Neural cell (in vitro differentiated cells): ENCODE data around the gene REPS1.

Experiments used
- EP300 ChIP-seq: fragments of 450-650 bp; conservative IDR thresholded peaks from 2 replicates; pipeline ENCODE4 v1.6.1; 2014; ENCODE audit warnings: antibody characterized with exemption, mild to moderate bottlenecking, moderate library complexity; ENCODE audit not compliant: poor library complexity, severe bottlenecking
- EZH2 ChIP-seq: fragments of 200-600, 300-800 bp; shearing (Covaris generic), sonication (generic); IDR thresholded peaks from 2 replicates; pipeline ENCODE4 v1.6.1; 2014; ENCODE audit warnings: antibody characterized with exemption, low read length, borderline replicate concordance, mild to moderate bottlenecking; ENCODE audit not compliant: insufficient read depth, poor library complexity, severe bottlenecking
- TF ChIP-seq, protein P1 (sequence below): fragments of 450-650 bp; IDR thresholded peaks from 2 replicates; pipeline ENCODE4 v1.5.1; 2014; ENCODE audit warnings: antibody characterized with exemption, mild to moderate bottlenecking, moderate library complexity; ENCODE audit not compliant: poor library complexity, severe bottlenecking

DNA sequence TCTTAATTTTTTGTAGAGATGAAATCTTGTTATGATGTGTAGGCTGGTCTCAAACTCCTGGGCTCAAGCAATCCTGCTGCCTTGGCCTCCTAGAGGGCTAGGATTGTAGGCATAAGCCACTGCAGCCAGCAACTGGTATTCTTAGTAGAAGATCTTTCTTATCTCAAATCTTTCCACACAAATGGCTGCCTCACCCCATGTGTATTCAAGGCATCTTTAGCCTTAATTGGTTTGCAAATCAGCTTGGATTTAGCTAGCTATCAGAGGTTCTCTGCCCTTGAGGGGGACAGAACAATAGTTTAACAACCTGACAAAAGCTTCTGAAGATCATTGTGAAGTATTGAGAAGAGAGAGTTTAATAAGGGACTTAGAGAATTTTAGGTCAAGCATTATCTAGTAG lies 22.6 kb upstream of the REPS1 start:
- TF ChIP-seq EP300 = no peak
- TF ChIP-seq EZH2 = no peak
- TF ChIP-seq, protein P1, sequence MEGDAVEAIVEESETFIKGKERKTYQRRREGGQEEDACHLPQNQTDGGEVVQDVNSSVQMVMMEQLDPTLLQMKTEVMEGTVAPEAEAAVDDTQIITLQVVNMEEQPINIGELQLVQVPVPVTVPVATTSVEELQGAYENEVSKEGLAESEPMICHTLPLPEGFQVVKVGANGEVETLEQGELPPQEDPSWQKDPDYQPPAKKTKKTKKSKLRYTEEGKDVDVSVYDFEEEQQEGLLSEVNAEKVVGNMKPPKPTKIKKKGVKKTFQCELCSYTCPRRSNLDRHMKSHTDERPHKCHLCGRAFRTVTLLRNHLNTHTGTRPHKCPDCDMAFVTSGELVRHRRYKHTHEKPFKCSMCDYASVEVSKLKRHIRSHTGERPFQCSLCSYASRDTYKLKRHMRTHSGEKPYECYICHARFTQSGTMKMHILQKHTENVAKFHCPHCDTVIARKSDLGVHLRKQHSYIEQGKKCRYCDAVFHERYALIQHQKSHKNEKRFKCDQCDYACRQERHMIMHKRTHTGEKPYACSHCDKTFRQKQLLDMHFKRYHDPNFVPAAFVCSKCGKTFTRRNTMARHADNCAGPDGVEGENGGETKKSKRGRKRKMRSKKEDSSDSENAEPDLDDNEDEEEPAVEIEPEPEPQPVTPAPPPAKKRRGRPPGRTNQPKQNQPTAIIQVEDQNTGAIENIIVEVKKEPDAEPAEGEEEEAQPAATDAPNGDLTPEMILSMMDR = no peak
